ENCODE data around the gene SLC35B4.

- TF ChIP-seq, protein P1, sequence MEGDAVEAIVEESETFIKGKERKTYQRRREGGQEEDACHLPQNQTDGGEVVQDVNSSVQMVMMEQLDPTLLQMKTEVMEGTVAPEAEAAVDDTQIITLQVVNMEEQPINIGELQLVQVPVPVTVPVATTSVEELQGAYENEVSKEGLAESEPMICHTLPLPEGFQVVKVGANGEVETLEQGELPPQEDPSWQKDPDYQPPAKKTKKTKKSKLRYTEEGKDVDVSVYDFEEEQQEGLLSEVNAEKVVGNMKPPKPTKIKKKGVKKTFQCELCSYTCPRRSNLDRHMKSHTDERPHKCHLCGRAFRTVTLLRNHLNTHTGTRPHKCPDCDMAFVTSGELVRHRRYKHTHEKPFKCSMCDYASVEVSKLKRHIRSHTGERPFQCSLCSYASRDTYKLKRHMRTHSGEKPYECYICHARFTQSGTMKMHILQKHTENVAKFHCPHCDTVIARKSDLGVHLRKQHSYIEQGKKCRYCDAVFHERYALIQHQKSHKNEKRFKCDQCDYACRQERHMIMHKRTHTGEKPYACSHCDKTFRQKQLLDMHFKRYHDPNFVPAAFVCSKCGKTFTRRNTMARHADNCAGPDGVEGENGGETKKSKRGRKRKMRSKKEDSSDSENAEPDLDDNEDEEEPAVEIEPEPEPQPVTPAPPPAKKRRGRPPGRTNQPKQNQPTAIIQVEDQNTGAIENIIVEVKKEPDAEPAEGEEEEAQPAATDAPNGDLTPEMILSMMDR (conservative IDR thresholded peaks at IDR 0.05): no peak
- TF ChIP-seq EZH2 (IDR thresholded peaks at IDR 0.05; ENCODE audit: low read depth): no peak
Observed at GRCh38 chr7:134356421-134356936, 39.7 kb upstream of the SLC35B4 start.
